ENCODE results near the gene TDRD7.

Gene TDRD7

GRCh38 chr9:97534961-97535594 is 123.2 kb downstream of the TDRD7 start:
- Histone ChIP-seq H3K27ac (ENCODE audit: insufficient read depth, low read length, poor library complexity, severe bottlenecking) (no peak overlapping the region), H3K27me3 (replicated peaks; ENCODE audit: control insufficient read depth, insufficient read depth, low read length, poor library complexity, severe bottlenecking) (no peaks in the 10 kb centered on the region), H3K9me3 (ENCODE audit: control insufficient read depth, low read length) (no peaks in the 10 kb centered on the region), H3K4me3 (ENCODE audit: insufficient read depth, low read depth, low read length, poor library complexity, severe bottlenecking) (no peak overlapping the region), H3K4me1 (ENCODE audit: control insufficient read depth, insufficient read depth, low read length, poor library complexity, severe bottlenecking) (no peaks in the 10 kb centered on the region), H3K36me3 (ENCODE audit: control insufficient read depth, insufficient read depth, low read length) (no peaks in the 10 kb centered on the region)
- DNase-seq = no peak

DNA sequence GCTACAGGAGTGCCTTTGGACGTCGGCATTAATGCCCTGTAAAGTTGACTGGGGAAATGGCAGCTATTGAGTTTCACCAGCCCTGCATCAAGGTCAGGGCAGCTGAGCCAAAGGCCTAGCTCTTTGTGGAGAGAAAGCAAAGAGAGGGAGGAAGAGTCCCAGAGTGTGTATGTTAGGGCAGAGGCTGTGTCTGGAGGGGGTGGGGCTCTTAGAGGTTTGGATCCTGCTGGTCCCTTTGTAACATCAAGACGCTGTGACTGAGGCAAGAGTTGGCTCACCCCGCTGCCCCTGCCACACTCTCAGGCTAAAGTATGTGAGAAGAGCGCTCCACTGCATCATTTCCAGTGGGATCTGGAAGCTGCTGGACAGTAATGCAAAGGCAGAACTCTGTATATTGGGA is 123.9 kb downstream of the TDRD7 start:
- no peaks in the 10 kb centered on the region for H3K4me1 ChIP-seq (ENCODE audit: control insufficient read depth, insufficient read depth, low read length, poor library complexity, severe bottlenecking)
- no peaks in the 10 kb centered on the region for H3K9me3 ChIP-seq (ENCODE audit: control insufficient read depth, low read length)
- no peaks in the 10 kb centered on the region for H3K27me3 ChIP-seq (replicated peaks; ENCODE audit: control insufficient read depth, insufficient read depth, low read length, poor library complexity, severe bottlenecking)
- H3K36me3 ChIP-seq (ENCODE audit: control insufficient read depth, insufficient read depth, low read length) = no peaks in the 10 kb centered on the region
- H3K4me3 ChIP-seq (ENCODE audit: insufficient read depth, low read depth, low read length, poor library complexity, severe bottlenecking) = no peak overlapping the region
- H3K27ac ChIP-seq (ENCODE audit: insufficient read depth, low read length, poor library complexity, severe bottlenecking) = no peak overlapping the region
- DNase-seq = no peak

DNA sequence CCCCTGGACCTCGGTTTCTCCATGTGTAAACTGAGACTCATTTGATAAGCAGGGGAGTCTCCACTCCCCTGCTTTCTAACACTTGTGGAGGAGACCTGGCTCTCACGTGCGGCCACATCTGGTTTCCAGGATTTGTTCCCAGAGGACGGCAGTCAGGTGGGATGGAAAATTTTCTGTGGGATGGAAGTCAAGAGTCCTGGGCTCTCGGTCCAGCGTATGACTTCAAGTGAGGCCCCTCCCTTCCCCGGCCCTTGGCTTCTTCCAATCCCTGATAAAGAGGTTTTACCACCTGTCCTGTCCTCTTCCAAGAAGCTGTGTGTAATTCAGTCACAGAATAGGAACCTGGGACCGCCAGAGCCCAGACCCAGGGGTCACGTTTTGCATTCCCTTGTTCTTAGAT is 124.6 kb downstream of the TDRD7 start:
- H3K9me3 ChIP-seq (ENCODE audit: control insufficient read depth, low read length) = no peaks in the 10 kb centered on the region
- H3K36me3 ChIP-seq (ENCODE audit: control insufficient read depth, insufficient read depth, low read length) = no peaks in the 10 kb centered on the region
- H3K27me3 ChIP-seq (replicated peaks; ENCODE audit: control insufficient read depth, insufficient read depth, low read length, poor library complexity, severe bottlenecking) = no peaks in the 10 kb centered on the region
- H3K4me1 ChIP-seq (ENCODE audit: control insufficient read depth, insufficient read depth, low read length, poor library complexity, severe bottlenecking) = no peaks in the 10 kb centered on the region
- H3K4me3 ChIP-seq (ENCODE audit: insufficient read depth, low read depth, low read length, poor library complexity, severe bottlenecking) = no peak overlapping the region
- no peak for DNase-seq
- H3K27ac ChIP-seq (ENCODE audit: insufficient read depth, low read length, poor library complexity, severe bottlenecking) = no peak overlapping the region

DNA sequence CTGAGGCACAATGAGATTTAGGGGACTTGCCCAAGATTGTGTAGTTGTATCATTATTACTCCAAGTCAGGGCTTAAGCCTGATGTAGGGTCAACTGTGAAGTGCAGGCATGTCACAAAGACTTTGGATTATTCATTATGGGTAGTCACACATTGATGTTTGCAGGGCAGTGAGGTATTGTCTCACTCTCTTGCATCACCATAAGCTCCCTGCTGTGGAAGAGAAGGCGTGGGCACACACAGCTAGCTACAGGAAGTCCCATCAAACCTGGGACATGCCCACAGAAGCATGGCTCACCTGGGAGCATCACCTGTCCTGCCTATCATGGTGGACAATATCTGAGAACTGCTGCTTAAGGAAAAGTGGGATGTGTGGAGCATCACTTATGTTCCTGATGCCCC is 131.7 kb downstream of the TDRD7 start:
- Histone ChIP-seq H3K27me3 (replicated peaks; ENCODE audit: control insufficient read depth, insufficient read depth, low read length, poor library complexity, severe bottlenecking) (no peaks in the 10 kb centered on the region), H3K4me1 (ENCODE audit: control insufficient read depth, insufficient read depth, low read length, poor library complexity, severe bottlenecking) (no peaks in the 10 kb centered on the region), H3K36me3 (ENCODE audit: control insufficient read depth, insufficient read depth, low read length) (no peaks in the 10 kb centered on the region), H3K27ac (ENCODE audit: insufficient read depth, low read length, poor library complexity, severe bottlenecking) (no peak overlapping the region), H3K9me3 (ENCODE audit: control insufficient read depth, low read length) (no peaks in the 10 kb centered on the region), H3K4me3 (ENCODE audit: insufficient read depth, low read depth, low read length, poor library complexity, severe bottlenecking) (no peak overlapping the region)
- DNase-seq = no peak

GRCh38 chr9:97545486-97545885 is 133.6 kb downstream of the TDRD7 start:
- Histone ChIP-seq H3K9me3 (ENCODE audit: control insufficient read depth, low read length) (no peaks in the 10 kb centered on the region), H3K4me1 (ENCODE audit: control insufficient read depth, insufficient read depth, low read length, poor library complexity, severe bottlenecking) (no peaks in the 10 kb centered on the region)

More at GRCh38 chr9:97545486-97545885, 133.6 kb downstream of the TDRD7 start:
- no peak for DNase-seq
- H3K27ac ChIP-seq (ENCODE audit: insufficient read depth, low read length, poor library complexity, severe bottlenecking) = no peak overlapping the region
- H3K36me3 ChIP-seq (ENCODE audit: control insufficient read depth, insufficient read depth, low read length) = no peaks in the 10 kb centered on the region
- no peaks in the 10 kb centered on the region for H3K27me3 ChIP-seq (replicated peaks; ENCODE audit: control insufficient read depth, insufficient read depth, low read length, poor library complexity, severe bottlenecking)
- H3K4me3 ChIP-seq (ENCODE audit: insufficient read depth, low read depth, low read length, poor library complexity, severe bottlenecking) = no peak overlapping the region

Measured in effector memory CD4-positive, alpha-beta T cell (primary cell).